ENCODE data around the gene MAPKAPK5.
"Not testable (repeated sequence)": the region's sequence is repeated elsewhere in the genome, so short reads cannot be mapped to it uniquely, and the experiment has no call there.

DNA sequence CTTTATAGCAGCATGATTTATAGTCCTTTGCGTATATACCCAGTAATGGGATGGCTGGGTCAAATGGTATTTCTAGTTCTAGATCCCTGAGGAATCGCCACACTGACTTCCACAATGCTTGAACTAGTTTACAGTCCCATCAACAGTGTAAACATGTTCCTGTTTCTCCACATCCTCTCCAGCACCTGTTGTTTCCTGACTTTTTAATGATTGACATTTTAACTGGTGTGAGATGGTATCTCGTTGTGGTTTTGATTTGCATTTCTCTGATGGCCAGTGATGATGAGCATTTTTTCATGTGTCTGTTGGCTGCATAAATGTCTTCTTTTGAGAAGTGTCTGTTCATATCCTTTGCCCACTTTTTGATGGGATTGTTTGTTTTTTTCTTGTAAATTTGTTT is 12.4 kb upstream of the MAPKAPK5 start:
- TF ChIP-seq, protein P1, sequence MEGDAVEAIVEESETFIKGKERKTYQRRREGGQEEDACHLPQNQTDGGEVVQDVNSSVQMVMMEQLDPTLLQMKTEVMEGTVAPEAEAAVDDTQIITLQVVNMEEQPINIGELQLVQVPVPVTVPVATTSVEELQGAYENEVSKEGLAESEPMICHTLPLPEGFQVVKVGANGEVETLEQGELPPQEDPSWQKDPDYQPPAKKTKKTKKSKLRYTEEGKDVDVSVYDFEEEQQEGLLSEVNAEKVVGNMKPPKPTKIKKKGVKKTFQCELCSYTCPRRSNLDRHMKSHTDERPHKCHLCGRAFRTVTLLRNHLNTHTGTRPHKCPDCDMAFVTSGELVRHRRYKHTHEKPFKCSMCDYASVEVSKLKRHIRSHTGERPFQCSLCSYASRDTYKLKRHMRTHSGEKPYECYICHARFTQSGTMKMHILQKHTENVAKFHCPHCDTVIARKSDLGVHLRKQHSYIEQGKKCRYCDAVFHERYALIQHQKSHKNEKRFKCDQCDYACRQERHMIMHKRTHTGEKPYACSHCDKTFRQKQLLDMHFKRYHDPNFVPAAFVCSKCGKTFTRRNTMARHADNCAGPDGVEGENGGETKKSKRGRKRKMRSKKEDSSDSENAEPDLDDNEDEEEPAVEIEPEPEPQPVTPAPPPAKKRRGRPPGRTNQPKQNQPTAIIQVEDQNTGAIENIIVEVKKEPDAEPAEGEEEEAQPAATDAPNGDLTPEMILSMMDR (IDR thresholded peaks at IDR 0.05): not testable (repeated sequence)
- TF ChIP-seq POLR2A (IDR thresholded peaks at IDR 0.05): not testable (repeated sequence)
